H1 (cell line): ENCODE data around the gene LCN6.

Experiments
- CBX5 ChIP-seq: fragments of 300-800, 300-1000 bp; sonication (generic); IDR thresholded peaks from 2 replicates; pipeline ENCODE4 v1.7.1; 2016; ENCODE audit warnings: antibody characterized with exemption, low read length, low read depth
- CEBPB ChIP-seq: IDR thresholded peaks from 2 replicates; pipeline ENCODE4 v1.6.1; 2012; ENCODE audit warnings: low read depth, low read length
- CHD1 ChIP-seq: IDR thresholded peaks from 2 replicates; pipeline ENCODE4 v1.6.1; 2012; ENCODE audit warnings: low read depth, low read length, improper control_type of control experiment
- CTCF ChIP-seq, 3 experiments: IDR thresholded peaks; 1 replicate in 2 of 3; 2 replicates in 1 of 3; pipeline versions ENCODE4 v1.5.1 to v1.6.1; 2011; ENCODE audit warnings: low read length in 3 of 3, mild to moderate bottlenecking in 3 of 3, inconsistent platforms in 2 of 3, low read depth in 1 of 3, moderate library complexity in 1 of 3; ENCODE audit not compliant: insufficient read depth in 1 of 3; ENCODE audit errors: control extremely low read depth in 1 of 3
- JUND ChIP-seq: IDR thresholded peaks from 2 replicates; pipeline ENCODE4 v1.6.1; 2011; ENCODE audit warnings: mild to moderate bottlenecking, improper control_type of control experiment, low read length
- POLR2A ChIP-seq, 2 experiments: IDR thresholded peaks; 1 replicate in 1 of 2; 2 replicates in 1 of 2; pipeline ENCODE4 v1.6.1; 2011; ENCODE audit warnings: low read depth in 2 of 2, low read length in 2 of 2, mild to moderate bottlenecking in 2 of 2; ENCODE audit errors: control extremely low read depth in 1 of 2
- POLR2AphosphoS5 ChIP-seq: IDR thresholded peaks from 2 replicates; pipeline ENCODE4 v1.6.1; 2011; ENCODE audit warnings: low read depth, low read length
- SRF ChIP-seq: IDR thresholded peaks from 2 replicates; pipeline ENCODE4 v1.6.1; 2011; ENCODE audit warnings: mild to moderate bottlenecking, low read depth, low read length, moderate library complexity
- SUZ12 ChIP-seq: fragments of 200-600 bp; sonication (generic); IDR thresholded peaks from 2 replicates; pipeline ENCODE4 v1.6.1; 2012; ENCODE audit warnings: mild to moderate bottlenecking, inconsistent platforms, low read length, moderate library complexity, mixed read lengths
- TAF1 ChIP-seq: IDR thresholded peaks from 2 replicates; pipeline ENCODE4 v1.6.1; 2011; ENCODE audit warnings: mild to moderate bottlenecking, low read depth, low read length
- ZNF274 ChIP-seq: IDR thresholded peaks from 2 replicates; pipeline ENCODE4 v1.7.0; 2012; ENCODE audit warnings: low read length, borderline replicate concordance; ENCODE audit errors: extremely low read depth

DNA sequence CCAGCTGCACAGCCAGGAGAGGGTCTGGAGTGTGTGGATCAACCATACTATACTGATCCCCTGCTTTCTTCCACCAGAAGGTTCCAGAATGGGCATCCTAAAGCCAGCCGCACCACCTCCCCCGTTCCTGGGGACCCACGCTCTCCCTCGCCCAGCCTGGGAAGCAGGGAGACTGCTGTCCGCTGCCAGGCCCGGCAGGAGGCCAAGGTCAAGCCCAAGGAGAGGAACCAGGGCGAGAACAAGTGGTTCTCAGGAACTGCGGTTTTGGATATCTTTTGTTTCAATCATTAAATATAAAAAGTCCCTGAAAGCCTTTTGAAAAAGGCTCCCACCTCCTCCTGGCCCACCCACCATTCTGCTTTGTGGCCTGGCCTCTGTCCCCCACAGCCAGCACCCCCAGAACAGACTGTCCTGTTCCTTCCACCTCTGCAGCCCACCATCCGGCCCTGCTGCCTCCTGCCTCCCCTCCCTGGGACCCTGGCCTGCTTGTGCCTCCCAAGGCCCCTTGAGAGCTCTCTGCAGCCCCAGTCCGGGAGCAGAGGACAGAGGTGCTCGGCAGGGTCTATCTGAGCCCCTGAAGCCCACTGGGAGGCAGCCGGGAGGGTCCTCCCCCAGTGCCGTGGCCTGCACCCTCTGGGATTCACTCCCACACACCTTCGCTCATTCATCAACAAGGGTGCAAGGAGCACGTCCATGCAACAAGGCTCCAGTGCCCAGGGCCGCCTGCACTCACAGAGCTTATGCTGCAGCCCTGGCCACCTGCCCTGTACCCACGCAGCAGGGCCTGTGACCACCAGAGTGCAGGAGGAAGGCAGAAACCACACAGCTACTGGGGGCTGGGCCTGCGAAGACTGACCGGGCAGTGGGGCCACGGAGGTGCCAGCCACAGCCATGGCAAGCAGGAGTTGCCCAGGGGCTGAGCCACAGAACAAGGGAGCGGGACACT is 614 bp upstream of the LCN6 start:
- TF ChIP-seq CTCF (IDR thresholded peaks at IDR 0.05; ENCODE audit: control extremely low read depth in 1 of 3, insufficient read depth in 1 of 3, low read depth in 1 of 3, low read length in 3 of 3) (no peak), POLR2AphosphoS5 (no peak), CHD1 (no peak), CEBPB (no peak), POLR2A (IDR thresholded peaks at IDR 0.05; ENCODE audit: control extremely low read depth in 1 of 2, low read depth in 2 of 2, low read length in 2 of 2) (no peak), SRF (no peak), SUZ12 (no peak), CBX5 (no peak), TAF1 (no peak), ZNF274 (no peak), JUND (no peak)
